Uterus (tissue), 4 donors: ENCODE data around the gene FBXL15. TPM values are rescaled to one million over a fixed set of nuclear protein-coding genes. Genes with fewer than 3 reads are reported as not detected.

Experiments
- DNase-seq, 2 donors: peaks; one replicate each; pipeline ENCODE4 v3.0.0-alpha.2; 2019 to 2020
- H3K27ac ChIP-seq, 2 donors: fragments of 200-600 bp; sonication (generic); 1 replicate in 1 of 2; 2 replicates in 1 of 2; pipeline ENCODE4 v1.5.1; 2016 to 2018
- H3K27me3 ChIP-seq, 2 donors: fragments of 200-600 bp; sonication (generic); one replicate each; pipeline ENCODE4 v1.5.1; 2018 to 2019; ENCODE audit warnings: control low read depth in 1 of 2
- H3K36me3 ChIP-seq, 2 donors: fragments of 200-600 bp; sonication (generic); one replicate each; pipeline ENCODE4 v1.5.1; 2019; ENCODE audit warnings: control low read depth in 1 of 2
- H3K4me1 ChIP-seq, 2 donors: fragments of 200-600 bp; sonication (generic); one replicate each; pipeline ENCODE4 v1.5.1; 2018 to 2019; ENCODE audit warnings: control low read depth in 1 of 2
- H3K4me3 ChIP-seq, 2 donors: fragments of 200-600 bp; sonication (generic); 1 replicate in 1 of 2; 2 replicates in 1 of 2; pipeline ENCODE4 v1.5.1; 2018 to 2019; ENCODE audit warnings: mild to moderate bottlenecking in 1 of 2
- H3K9me3 ChIP-seq, 2 donors: fragments of 200-600 bp; sonication (generic); one replicate each; pipeline ENCODE4 v1.5.1; 2019; ENCODE audit warnings: control low read depth in 1 of 2
- POLR2A ChIP-seq, 2 donors: fragments of 450-650 bp; IDR thresholded peaks; one replicate each; pipeline ENCODE4 v1.6.1; 2016; ENCODE audit warnings: antibody characterized with exemption in 2 of 2, mild to moderate bottlenecking in 1 of 2, moderate library complexity in 1 of 2
- intact Hi-C: fragments of 100-400 bp; cut with DNase I; formaldehyde crosslinking; loops from one replicate; pipeline ENCODE4 v1.15.1; 2023; ENCODE audit warnings: low total_unique reads
- total RNA-seq, 4 donors: library from RNA; depleted of rRNA in 3 of 4; stranded (reverse); fragments of >200 nt in 3 of 4; gene quantifications; one replicate each; pipeline versions ENCODE4 v1.1.0 to v1.2.4, GENCODE V29; 2014 to 2023
- TF ChIP-seq, protein P1 (sequence below), 4 experiments: fragments of 200-600 bp in 2 of 4; fragments of 450-650 bp in 2 of 4; sonication (generic) in 2 of 4; IDR thresholded peaks; one replicate each; pipeline ENCODE4 v1.5.1; 2016 to 2019; ENCODE audit warnings: antibody characterized with exemption in 4 of 4, mild to moderate bottlenecking in 2 of 4, moderate library complexity in 1 of 4
- donor health status: DM: yes; HTN: yes; CAD: no.

FBXL15 gene
- total RNA-seq, 4 donors from 2014 or later = 6.8 to 40.0 (median 16.7) TPM

DNA sequence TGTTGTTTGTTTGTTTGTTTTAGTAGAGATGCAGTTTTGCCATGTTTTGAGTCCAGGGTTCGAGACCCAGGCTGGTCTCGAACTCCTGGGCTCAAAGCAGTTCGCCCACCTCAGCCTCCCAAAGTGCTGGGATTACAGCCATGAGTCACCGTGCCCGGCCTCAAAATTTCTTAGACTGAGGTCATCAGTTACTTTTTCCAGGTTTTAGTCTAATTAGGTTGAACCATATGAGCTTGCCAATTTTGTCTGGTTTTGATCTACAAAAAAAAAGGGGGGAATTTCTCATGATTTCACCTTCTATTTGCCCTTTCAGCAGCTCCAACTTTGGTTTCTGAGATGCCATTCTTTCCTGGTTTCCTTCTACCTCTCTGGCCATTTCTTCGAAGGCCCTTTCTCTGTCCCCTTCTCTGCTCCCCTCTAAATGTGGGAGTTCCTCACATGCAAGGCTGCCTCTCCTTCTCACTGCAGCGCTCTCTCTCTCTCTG lies 6.2 kb downstream of the FBXL15 start:
- no peak for DNase-seq
- Histone ChIP-seq H3K36me3 (no peaks in the 10 kb centered on the region), H3K27ac (no peak overlapping the region), H3K27me3 (no peaks in the 10 kb centered on the region), H3K9me3 (no peaks in the 10 kb centered on the region), H3K4me3 (no peak overlapping the region), H3K4me1 (peaks cover 0 to 11% of the 10 kb centered on the region in 2 donors)
- TF ChIP-seq, protein P1, sequence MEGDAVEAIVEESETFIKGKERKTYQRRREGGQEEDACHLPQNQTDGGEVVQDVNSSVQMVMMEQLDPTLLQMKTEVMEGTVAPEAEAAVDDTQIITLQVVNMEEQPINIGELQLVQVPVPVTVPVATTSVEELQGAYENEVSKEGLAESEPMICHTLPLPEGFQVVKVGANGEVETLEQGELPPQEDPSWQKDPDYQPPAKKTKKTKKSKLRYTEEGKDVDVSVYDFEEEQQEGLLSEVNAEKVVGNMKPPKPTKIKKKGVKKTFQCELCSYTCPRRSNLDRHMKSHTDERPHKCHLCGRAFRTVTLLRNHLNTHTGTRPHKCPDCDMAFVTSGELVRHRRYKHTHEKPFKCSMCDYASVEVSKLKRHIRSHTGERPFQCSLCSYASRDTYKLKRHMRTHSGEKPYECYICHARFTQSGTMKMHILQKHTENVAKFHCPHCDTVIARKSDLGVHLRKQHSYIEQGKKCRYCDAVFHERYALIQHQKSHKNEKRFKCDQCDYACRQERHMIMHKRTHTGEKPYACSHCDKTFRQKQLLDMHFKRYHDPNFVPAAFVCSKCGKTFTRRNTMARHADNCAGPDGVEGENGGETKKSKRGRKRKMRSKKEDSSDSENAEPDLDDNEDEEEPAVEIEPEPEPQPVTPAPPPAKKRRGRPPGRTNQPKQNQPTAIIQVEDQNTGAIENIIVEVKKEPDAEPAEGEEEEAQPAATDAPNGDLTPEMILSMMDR (IDR thresholded peaks at IDR 0.05) = no peak
- TF ChIP-seq POLR2A (IDR thresholded peaks at IDR 0.05) = no peak
- intact Hi-C loops = no loop called here

DNA sequence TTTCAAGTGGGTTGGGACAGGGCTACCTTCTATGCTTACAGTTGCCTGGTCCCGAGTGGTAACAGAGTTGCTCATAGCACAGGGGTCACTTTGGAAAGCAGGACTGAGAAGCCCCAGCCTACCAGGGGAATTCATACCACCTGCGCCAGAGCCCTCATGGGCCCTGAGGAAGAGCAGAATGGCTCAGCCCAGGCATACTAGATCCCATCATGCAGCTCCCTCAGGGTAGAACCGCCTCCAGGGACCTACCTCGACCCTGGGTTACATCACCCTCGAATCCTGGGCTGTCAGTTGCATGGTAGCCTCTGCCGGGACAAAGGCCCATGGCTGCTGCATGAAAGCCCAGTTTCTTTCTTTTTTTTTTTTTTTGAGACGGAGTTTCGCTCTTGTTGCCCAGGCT lies 8.8 kb downstream of the FBXL15 start:
- DNase-seq = no peak
- no peaks in the 10 kb centered on the region for H3K27me3 ChIP-seq
- peaks cover 0 to 7% of the 10 kb centered on the region in 2 donors for H3K4me1 ChIP-seq
- no peaks in the 10 kb centered on the region for H3K36me3 ChIP-seq
- no peaks in the 10 kb centered on the region for H3K9me3 ChIP-seq
- intact Hi-C loops = no loop called here
- H3K27ac ChIP-seq = no peak overlapping the region
- TF ChIP-seq, protein P1 (IDR thresholded peaks at IDR 0.05) = no peak
- TF ChIP-seq POLR2A (IDR thresholded peaks at IDR 0.05) = no peak
- H3K4me3 ChIP-seq = no peak overlapping the region

DNA sequence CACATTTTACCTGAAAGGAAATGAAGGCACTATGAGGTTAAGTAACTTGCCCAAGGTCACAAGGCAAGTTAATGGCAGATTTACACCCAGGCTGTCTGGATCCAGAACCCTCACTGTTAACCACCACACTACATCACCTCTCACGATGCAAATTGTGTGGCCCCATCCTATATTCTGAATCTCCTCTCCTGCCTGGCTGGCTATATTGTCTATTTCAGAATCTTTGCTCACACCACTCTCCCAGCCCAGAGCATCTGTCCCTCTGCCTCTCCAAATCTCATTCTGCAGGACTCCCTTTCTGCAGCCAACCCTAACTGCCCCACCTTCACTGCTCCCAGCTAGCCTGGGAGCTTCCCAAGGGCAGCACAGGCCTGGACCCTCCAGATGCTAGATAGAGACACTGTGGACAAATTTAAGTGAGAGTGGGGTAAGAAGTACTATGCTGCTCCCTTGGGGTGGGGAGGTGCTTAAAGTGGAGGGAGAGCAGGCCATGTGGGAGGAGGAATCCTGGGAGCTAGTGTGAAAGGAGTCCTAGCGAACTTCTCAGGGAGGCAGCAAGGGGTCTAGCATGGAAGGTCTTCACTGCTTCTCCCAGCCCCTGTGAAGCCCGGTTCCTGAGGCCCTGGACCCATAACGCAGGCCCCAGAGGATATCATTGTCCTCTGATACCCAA lies 11.0 kb downstream of the FBXL15 start:
- peak overlapping the region; percentile 73 to 100 for H3K4me3 ChIP-seq
- DNase-seq = no peak
- TF ChIP-seq, protein P1 (IDR thresholded peaks at IDR 0.05) = no peak
- no peak for TF ChIP-seq POLR2A (IDR thresholded peaks at IDR 0.05)
- H3K36me3 ChIP-seq = no peaks in the 10 kb centered on the region
- H3K4me1 ChIP-seq = peaks cover 0 to 7% of the 10 kb centered on the region in 2 donors
- H3K27ac ChIP-seq = peak overlapping the region; percentile 80 to 89
- H3K27me3 ChIP-seq = no peaks in the 10 kb centered on the region
- intact Hi-C loops = no loop called here
- H3K9me3 ChIP-seq = no peaks in the 10 kb centered on the region

DNA sequence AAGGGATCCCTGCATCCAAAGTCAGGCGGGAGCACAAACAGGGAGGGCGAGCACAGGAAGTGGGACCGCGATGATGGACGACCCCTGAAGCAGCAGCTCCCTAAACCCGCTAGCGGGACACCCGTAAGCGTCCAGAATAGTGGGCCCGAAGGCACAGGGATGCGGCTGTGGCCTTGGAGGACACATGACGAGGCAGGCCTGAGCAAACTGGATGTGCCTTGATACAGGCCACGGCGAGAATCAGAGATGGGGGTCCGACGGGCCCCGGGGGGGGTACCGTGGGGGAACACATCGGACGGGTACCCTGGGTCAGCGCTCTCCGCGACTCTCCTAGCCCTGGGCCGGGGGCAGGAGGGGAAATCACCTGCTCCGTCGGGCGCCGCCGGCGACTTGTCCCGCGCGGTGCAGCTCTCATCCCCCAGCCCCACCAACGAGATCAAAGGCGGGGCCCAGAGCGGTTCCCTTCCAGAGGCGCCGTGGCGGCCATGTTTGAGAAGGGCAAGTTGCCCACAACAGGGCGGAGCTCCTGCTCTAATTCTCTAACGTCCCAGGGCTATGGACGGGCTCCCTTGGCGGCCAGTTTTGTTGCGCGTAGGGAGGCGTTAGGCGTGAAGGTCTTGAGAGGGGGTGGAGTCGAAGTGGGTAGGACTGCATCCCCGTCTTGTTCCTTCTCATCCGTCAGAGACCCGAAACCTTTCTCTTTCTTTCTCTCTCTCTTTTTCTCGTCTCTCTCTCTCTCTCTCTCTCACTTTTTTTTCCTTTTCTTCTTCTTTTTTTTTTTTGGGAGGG lies 11.7 kb downstream of the FBXL15 start, which contains the start of gene CUEDC2:
TSS of gene CUEDC2 (minus strand) at position 413 of the 789 bp plus-strand sequence. CDS start 7,386 bp downstream, outside the sequence.
- peak in 1 of 2 donors; percentile 52 for TF ChIP-seq POLR2A (IDR thresholded peaks at IDR 0.05)
- TF ChIP-seq, protein P1 (IDR thresholded peaks at IDR 0.05) = peak in 3 of 4 experiments; percentile 8 to 19 (median 9)
- peak within 1 kb of the TSS; percentile 73 to 100 for H3K4me3 ChIP-seq
- H3K4me1 ChIP-seq = peaks cover 0 to 7% of the 10 kb centered on the region in 2 donors
- DNase-seq = peak; percentile 97 to 98
- intact Hi-C loops = no loop called here
- no peaks in the 10 kb centered on the region for H3K36me3 ChIP-seq
- H3K27ac ChIP-seq = peak within 1 kb of the TSS; percentile 80 to 89
- no peaks in the 10 kb centered on the region for H3K27me3 ChIP-seq
- H3K9me3 ChIP-seq = no peaks in the 10 kb centered on the region

DNA sequence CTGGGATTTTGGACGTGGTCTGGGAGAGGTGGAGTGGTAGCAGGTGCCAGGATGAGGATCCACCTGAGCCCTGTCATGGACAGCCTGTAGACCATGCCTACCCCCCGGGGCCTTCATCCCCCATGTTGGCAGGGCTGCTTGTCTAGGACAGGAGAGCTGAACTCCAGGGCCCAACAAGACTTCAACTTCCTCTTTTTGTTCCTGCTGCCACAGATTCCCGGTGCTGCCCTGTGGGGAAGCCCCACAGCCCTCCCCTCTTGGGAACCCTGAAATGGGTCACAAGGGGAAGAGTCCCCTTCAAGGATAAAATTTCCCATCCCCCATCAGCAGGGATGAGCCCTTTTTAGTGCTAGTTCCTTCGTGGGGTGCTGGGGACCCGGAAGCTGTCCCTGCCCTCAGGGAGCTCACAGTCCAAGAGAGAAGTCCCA lies 13.0 kb downstream of the FBXL15 start:
- Histone ChIP-seq H3K36me3 (no peaks in the 10 kb centered on the region), H3K9me3 (no peaks in the 10 kb centered on the region), H3K27me3 (no peaks in the 10 kb centered on the region), H3K4me1 (peaks cover 0 to 7% of the 10 kb centered on the region in 2 donors), H3K27ac (no peak overlapping the region), H3K4me3 (no peak overlapping the region)
- intact Hi-C loops = no loop called here
- TF ChIP-seq, protein P1 (IDR thresholded peaks at IDR 0.05) = no peak
- TF ChIP-seq POLR2A (IDR thresholded peaks at IDR 0.05) = no peak
- DNase-seq = no peak
